ENCODE results near the gene PCYOX1L. TPM values are rescaled to one million over a fixed set of nuclear protein-coding genes. Genes with fewer than 3 reads are reported as not detected.

PCYOX1L gene
- total and polyA plus RNA-seq, 5 donors from 2014 or later: 17.7 to 39.7 (median 19.3) TPM

DNA sequence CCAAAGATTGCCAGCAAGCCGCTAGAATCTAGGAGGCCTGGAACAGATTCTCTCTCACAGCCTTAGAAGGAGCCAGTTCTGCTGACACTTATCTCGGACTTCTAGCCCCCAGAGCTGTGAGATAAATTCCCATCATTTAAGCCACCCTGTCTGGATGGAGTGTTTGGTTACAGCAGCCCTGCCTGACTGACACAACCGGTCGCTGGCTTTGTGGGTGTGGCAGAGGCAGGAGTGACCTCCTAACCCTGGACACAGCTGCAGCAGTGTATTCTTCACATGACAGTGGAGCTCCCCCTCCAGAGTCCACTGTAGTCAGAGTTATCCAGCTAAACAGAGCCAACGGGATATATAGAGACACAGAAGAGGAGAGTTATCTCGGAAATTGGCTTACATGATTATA lies 42.5 kb downstream of the PCYOX1L start:
- Mint-ChIP-seq H3K27me3 (peaks cover 12% of the 10 kb centered on the region), H3K4me1 (no peaks in the 10 kb centered on the region), H3K27ac (no peak overlapping the region), H3K4me3 (no peak overlapping the region), H3K9me3 (no peaks in the 10 kb centered on the region), H3K36me3 (no peaks in the 10 kb centered on the region)
- ATAC-seq (ENCODE audit: low read depth in 2 of 2) (no peak), DNase-seq (no peak)
- H3K4me3 ChIP-seq (ENCODE audit: low read depth, low read length): no peak overlapping the region
- no peak overlapping the region for H3K27ac ChIP-seq (ENCODE audit: insufficient read depth, low read length, poor library complexity, severe bottlenecking)
- H3K36me3 ChIP-seq (ENCODE audit: control insufficient read depth, insufficient read depth, low read length): no peaks in the 10 kb centered on the region
- no peaks in the 10 kb centered on the region for H3K4me1 ChIP-seq (ENCODE audit: control insufficient read depth, insufficient read depth, low read length, poor library complexity, severe bottlenecking)
- no peaks in the 10 kb centered on the region for H3K27me3 ChIP-seq (ENCODE audit: control insufficient read depth, insufficient read depth, low read length)
- H3K9me3 ChIP-seq (ENCODE audit: control insufficient read depth in 2 of 2, low read length in 2 of 2): no peaks in the 10 kb centered on the region

DNA sequence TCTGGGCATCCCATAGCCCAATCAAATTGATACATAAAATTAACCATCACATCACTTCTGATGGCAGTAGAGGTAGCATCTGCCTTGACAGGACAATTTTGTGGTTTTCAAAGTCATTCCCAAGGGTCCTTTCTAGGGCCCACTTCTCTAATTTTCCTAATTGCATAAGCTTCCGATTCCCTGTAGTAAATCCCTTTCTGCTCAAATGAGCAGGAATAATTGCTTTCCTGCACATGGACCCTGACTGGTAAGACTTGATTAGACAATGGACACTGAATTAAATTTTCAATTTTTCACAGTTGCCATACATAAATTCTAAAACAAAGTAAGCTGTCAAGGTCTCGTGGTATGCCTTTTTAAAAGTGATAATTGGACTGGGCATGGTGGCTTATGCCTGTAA lies 43.2 kb downstream of the PCYOX1L start:
- no peaks in the 10 kb centered on the region for H3K9me3 Mint-ChIP-seq
- Histone ChIP-seq H3K4me1 (ENCODE audit: control insufficient read depth, insufficient read depth, low read length, poor library complexity, severe bottlenecking) (no peaks in the 10 kb centered on the region), H3K27ac (ENCODE audit: insufficient read depth, low read length, poor library complexity, severe bottlenecking) (no peak overlapping the region), H3K27me3 (ENCODE audit: control insufficient read depth, insufficient read depth, low read length) (no peaks in the 10 kb centered on the region), H3K9me3 (ENCODE audit: control insufficient read depth in 2 of 2, low read length in 2 of 2) (no peaks in the 10 kb centered on the region), H3K36me3 (ENCODE audit: control insufficient read depth, insufficient read depth, low read length) (no peaks in the 10 kb centered on the region), H3K4me3 (ENCODE audit: low read depth, low read length) (no peak overlapping the region)
- H3K4me3 Mint-ChIP-seq: no peak overlapping the region
- H3K4me1 Mint-ChIP-seq: no peaks in the 10 kb centered on the region
- DNase-seq (no peak), ATAC-seq (ENCODE audit: low read depth in 2 of 2) (no peak)
- H3K27me3 Mint-ChIP-seq: peaks cover 12% of the 10 kb centered on the region
- H3K27ac Mint-ChIP-seq: no peak overlapping the region
- no peaks in the 10 kb centered on the region for H3K36me3 Mint-ChIP-seq

DNA sequence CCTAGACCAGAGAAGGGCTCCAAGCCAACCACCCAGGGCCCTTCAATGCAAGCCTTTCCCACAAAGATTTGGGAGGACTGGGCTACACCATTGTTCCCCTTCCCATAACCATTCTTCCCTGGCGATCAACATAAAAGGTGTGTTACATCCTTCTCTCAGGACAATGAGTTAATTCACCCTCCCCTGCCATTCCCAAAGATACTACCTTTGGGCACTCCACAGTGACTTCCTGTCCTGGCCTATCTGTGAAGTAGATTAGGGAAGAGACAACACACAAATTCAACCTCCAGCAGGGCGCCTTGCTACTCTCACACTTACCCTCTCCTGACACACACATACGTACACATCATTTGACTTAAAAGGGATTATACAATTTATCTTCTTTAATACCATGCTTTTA lies 44.4 kb downstream of the PCYOX1L start:
- Histone ChIP-seq H3K4me1 (ENCODE audit: control insufficient read depth, insufficient read depth, low read length, poor library complexity, severe bottlenecking) (no peaks in the 10 kb centered on the region), H3K4me3 (ENCODE audit: low read depth, low read length) (no peak overlapping the region), H3K27me3 (ENCODE audit: control insufficient read depth, insufficient read depth, low read length) (no peaks in the 10 kb centered on the region), H3K27ac (ENCODE audit: insufficient read depth, low read length, poor library complexity, severe bottlenecking) (no peak overlapping the region), H3K9me3 (ENCODE audit: control insufficient read depth in 2 of 2, low read length in 2 of 2) (no peaks in the 10 kb centered on the region), H3K36me3 (ENCODE audit: control insufficient read depth, insufficient read depth, low read length) (no peaks in the 10 kb centered on the region)
- Mint-ChIP-seq H3K4me3 (no peak overlapping the region), H3K9me3 (no peaks in the 10 kb centered on the region), H3K36me3 (no peaks in the 10 kb centered on the region), H3K27me3 (peaks cover 10% of the 10 kb centered on the region), H3K4me1 (no peaks in the 10 kb centered on the region), H3K27ac (no peak overlapping the region)
- ATAC-seq (ENCODE audit: low read depth in 2 of 2) (no peak), DNase-seq (no peak)

DNA sequence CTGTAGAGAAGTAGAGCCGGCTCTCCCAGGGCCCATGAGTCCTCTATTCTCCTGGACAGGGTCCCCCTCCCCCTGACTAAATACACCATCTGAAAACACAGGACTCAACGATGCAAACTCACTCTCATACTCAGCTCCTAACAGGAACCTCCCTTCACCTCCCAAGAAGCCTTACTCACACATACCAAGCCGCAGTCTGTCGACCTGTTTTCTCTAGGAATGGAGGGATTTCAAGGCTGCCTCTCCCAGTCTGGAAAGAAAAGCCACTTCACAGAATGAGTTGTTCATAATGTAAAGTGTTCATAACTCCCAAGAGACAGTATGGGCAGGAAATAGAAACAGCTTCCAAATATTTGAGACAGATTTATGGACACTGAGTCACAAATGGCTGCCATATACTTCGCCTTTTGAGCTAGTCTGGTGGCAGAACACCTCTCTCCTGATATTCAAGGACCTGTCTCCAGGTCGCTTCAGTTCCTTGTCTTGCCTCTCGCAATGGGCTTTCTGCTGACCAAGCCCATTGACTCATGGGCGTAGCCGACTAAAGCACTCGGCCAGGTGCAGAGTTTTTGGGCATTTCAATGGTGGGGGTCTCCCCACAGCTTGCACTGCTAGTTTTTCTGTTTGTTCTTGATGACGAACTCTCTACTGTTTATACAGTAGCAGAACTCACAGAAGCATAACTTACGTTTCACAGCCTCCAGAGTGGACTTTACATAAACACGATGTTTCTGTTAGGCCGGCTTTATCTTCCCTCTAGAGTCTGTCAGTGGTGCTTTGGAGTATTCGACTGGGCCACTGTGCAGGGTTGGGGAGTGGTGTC lies 46.3 kb downstream of the PCYOX1L start:
- H3K9me3 Mint-ChIP-seq: no peaks in the 10 kb centered on the region
- no peaks in the 10 kb centered on the region for H3K27me3 Mint-ChIP-seq
- Histone ChIP-seq H3K4me1 (ENCODE audit: control insufficient read depth, insufficient read depth, low read length, poor library complexity, severe bottlenecking) (no peaks in the 10 kb centered on the region), H3K27ac (ENCODE audit: insufficient read depth, low read length, poor library complexity, severe bottlenecking) (no peak overlapping the region), H3K9me3 (ENCODE audit: control insufficient read depth in 2 of 2, low read length in 2 of 2) (no peaks in the 10 kb centered on the region), H3K4me3 (ENCODE audit: low read depth, low read length) (no peak overlapping the region), H3K27me3 (ENCODE audit: control insufficient read depth, insufficient read depth, low read length) (no peaks in the 10 kb centered on the region), H3K36me3 (ENCODE audit: control insufficient read depth, insufficient read depth, low read length) (no peaks in the 10 kb centered on the region)
- no peaks in the 10 kb centered on the region for H3K36me3 Mint-ChIP-seq
- DNase-seq (no peak), ATAC-seq (ENCODE audit: low read depth in 2 of 2) (no peak)
- H3K4me1 Mint-ChIP-seq: no peaks in the 10 kb centered on the region
- no peak overlapping the region for H3K27ac Mint-ChIP-seq
- no peak overlapping the region for H3K4me3 Mint-ChIP-seq

DNA sequence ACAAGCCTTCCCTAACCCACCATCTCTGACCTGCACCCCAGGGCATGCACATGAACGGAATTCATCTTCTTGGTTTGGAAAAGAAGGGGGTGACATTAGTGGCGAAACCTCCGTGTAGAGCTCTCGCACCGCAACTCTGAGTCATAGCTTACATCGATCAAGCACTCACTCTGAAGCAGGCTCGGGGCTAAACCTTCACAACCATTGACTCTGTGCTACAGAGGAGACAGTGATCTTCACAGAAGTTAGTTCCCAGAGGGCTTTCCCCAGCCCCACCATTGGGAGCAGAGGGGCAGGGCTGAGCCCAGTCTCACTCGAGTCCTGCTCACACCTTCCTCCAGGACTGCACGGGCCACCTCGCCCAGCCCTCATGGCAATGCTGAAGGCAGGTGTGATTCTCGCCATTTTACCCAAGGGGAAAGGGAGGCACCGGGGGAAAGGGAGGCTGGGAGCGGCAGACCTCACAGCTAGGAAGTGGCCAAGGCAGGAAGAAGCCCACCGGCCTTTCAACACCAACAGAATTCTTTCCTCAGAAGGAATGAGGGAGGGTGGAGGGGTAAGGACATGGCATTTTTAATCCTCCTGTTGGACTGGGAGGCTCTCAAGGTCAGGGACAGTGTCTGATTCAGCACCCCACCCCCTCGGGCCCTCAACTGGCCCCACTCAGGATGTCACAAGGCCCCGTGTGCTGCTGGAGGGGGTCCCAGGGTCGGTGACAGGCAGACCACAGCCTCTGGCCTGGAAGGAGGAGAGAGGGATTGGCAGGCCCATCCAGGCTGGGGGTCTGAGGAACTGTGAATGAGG lies 47.1 kb downstream of the PCYOX1L start:
- Histone ChIP-seq H3K4me1 (ENCODE audit: control insufficient read depth, insufficient read depth, low read length, poor library complexity, severe bottlenecking) (no peaks in the 10 kb centered on the region), H3K4me3 (ENCODE audit: low read depth, low read length) (no peak overlapping the region), H3K27me3 (ENCODE audit: control insufficient read depth, insufficient read depth, low read length) (no peaks in the 10 kb centered on the region), H3K9me3 (ENCODE audit: control insufficient read depth in 2 of 2, low read length in 2 of 2) (no peaks in the 10 kb centered on the region), H3K36me3 (ENCODE audit: control insufficient read depth, insufficient read depth, low read length) (no peaks in the 10 kb centered on the region), H3K27ac (ENCODE audit: insufficient read depth, low read length, poor library complexity, severe bottlenecking) (no peak overlapping the region)
- Mint-ChIP-seq H3K4me1 (no peaks in the 10 kb centered on the region), H3K27me3 (no peaks in the 10 kb centered on the region), H3K36me3 (no peaks in the 10 kb centered on the region), H3K9me3 (no peaks in the 10 kb centered on the region), H3K4me3 (no peak overlapping the region), H3K27ac (no peak overlapping the region)
- DNase-seq (no peak), ATAC-seq (ENCODE audit: low read depth in 2 of 2) (no peak)

DNA sequence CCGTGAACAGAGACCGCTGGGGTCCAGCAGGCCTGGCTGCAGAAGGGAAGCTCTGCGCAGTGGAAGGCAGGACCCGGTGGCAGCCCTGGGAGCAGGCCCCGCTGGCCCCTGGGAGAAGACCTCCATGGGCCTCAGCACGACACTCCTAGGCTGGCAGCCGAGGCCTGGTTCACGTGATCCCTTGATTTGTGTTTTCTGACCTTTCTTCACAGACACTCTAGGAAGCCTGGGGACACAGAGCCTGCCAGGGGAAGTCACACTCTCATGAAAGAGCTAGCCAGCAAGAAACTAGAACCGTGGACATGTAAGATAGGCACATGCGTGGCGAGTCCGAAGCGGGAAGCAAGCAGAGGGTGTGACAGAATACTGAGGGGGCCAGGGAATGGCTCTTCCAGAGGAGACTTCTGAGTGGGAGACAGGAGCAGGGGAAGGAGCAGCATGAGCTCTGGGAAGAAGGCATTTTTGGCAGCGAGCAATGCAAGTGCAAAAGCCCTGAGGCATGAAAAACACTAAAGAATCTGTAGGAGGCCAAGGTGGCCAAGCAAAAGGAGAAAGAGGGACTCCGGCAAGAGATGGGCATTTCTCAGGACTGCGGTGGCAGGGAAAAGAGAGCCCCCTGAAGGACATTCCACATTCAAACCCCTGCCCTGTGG lies 47.8 kb downstream of the PCYOX1L start:
- H3K9me3 Mint-ChIP-seq: no peaks in the 10 kb centered on the region
- H3K4me3 Mint-ChIP-seq: no peak overlapping the region
- Histone ChIP-seq H3K27me3 (ENCODE audit: control insufficient read depth, insufficient read depth, low read length) (no peaks in the 10 kb centered on the region), H3K27ac (ENCODE audit: insufficient read depth, low read length, poor library complexity, severe bottlenecking) (no peak overlapping the region), H3K4me3 (ENCODE audit: low read depth, low read length) (no peak overlapping the region), H3K9me3 (ENCODE audit: control insufficient read depth in 2 of 2, low read length in 2 of 2) (no peaks in the 10 kb centered on the region), H3K4me1 (ENCODE audit: control insufficient read depth, insufficient read depth, low read length, poor library complexity, severe bottlenecking) (no peaks in the 10 kb centered on the region), H3K36me3 (ENCODE audit: control insufficient read depth, insufficient read depth, low read length) (no peaks in the 10 kb centered on the region)
- H3K4me1 Mint-ChIP-seq: no peaks in the 10 kb centered on the region
- DNase-seq: no peak
- no peaks in the 10 kb centered on the region for H3K36me3 Mint-ChIP-seq
- H3K27ac Mint-ChIP-seq: no peak overlapping the region
- no peaks in the 10 kb centered on the region for H3K27me3 Mint-ChIP-seq
- no peak for ATAC-seq (ENCODE audit: low read depth in 2 of 2)

DNA sequence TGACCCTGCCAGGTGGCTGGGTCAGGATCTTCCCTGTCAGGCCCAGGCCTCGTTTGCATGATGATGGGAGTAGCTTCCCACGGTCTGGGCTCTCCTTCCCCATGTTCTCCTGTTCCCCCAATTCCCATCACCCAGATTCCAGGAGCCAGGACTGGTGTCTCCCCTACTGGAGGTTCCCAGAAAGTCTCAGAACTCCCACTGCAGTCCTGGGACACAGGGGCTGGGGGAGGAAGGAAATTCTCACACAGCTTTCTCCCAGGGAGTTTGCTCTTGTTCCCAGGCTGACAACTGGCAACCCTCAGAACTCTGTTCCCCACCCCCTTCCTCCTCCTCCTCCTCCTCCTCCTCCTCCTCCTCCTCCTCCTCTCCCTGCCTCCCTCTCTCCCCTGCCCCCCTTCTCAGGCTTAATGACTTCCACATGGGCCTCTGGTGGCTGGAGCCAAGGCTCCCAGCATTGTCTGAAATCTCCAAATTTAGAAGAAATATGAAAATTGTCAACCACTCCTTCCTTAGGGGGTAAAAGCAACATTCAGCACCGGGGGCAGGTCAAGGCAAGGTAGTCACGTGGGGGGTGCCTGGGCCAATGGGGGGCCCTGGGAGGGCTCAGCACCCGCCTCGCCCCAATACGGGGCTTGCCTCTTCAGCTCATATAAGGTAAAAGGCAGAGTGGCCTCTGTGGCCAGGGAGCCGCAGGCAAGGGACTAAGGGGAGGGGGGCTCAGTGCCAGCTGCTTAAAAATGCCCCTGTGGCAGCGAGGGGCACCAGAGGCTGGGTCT lies 48.5 kb downstream of the PCYOX1L start:
- H3K4me1 ChIP-seq (ENCODE audit: control insufficient read depth, insufficient read depth, low read length, poor library complexity, severe bottlenecking): no peaks in the 10 kb centered on the region
- no peaks in the 10 kb centered on the region for H3K9me3 Mint-ChIP-seq
- DNase-seq (no peak), ATAC-seq (ENCODE audit: low read depth in 2 of 2) (no peak)
- no peaks in the 10 kb centered on the region for H3K36me3 ChIP-seq (ENCODE audit: control insufficient read depth, insufficient read depth, low read length)
- H3K27ac Mint-ChIP-seq: no peak overlapping the region
- no peaks in the 10 kb centered on the region for H3K9me3 ChIP-seq (ENCODE audit: control insufficient read depth in 2 of 2, low read length in 2 of 2)
- H3K27ac ChIP-seq (ENCODE audit: insufficient read depth, low read length, poor library complexity, severe bottlenecking): no peak overlapping the region
- H3K36me3 Mint-ChIP-seq: no peaks in the 10 kb centered on the region
- H3K4me3 Mint-ChIP-seq: no peak overlapping the region
- no peaks in the 10 kb centered on the region for H3K4me1 Mint-ChIP-seq
- H3K27me3 ChIP-seq (ENCODE audit: control insufficient read depth, insufficient read depth, low read length): no peaks in the 10 kb centered on the region
- H3K4me3 ChIP-seq (ENCODE audit: low read depth, low read length): no peak overlapping the region
- H3K27me3 Mint-ChIP-seq: no peaks in the 10 kb centered on the region
